ENCODE data around the gene ITGA7.

Gene ITGA7

DNA sequence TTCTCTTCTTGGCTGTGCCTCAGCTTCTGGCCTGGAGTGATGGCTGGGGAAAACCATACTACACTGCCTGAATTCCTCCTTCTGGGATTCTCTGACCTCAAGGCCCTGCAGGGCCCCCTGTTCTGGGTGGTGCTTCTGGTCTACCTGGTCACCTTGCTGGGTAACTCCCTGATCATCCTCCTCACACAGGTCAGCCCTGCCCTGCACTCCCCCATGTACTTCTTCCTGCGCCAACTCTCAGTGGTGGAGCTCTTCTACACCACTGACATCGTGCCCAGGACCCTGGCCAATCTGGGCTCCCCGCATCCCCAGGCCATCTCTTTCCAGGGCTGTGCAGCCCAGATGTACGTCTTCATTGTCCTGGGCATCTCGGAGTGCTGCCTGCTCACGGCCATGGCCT lies 70.9 kb downstream of the ITGA7 start, which contains the start of gene OR10P1:
TSS of gene OR10P1 (plus strand) at position 40 of the 400 bp plus-strand sequence. CDS start at position 40, 0 bp downstream.
- Histone ChIP-seq H3K36me3 (ENCODE audit: control insufficient read depth, insufficient read depth, low read length) (no peaks in the 10 kb centered on the region), H3K4me3 (replicated peaks; ENCODE audit: low read depth, low read length) (no peak within 1 kb of the TSS), H3K27me3 (replicated peaks; ENCODE audit: control insufficient read depth, insufficient read depth, low read length) (no peaks in the 10 kb centered on the region; the same call in 1 of the 2 replicates)
- DNase-seq (ENCODE audit: extremely low read depth, insufficient read length) = no peak
- TF ChIP-seq, protein P1, sequence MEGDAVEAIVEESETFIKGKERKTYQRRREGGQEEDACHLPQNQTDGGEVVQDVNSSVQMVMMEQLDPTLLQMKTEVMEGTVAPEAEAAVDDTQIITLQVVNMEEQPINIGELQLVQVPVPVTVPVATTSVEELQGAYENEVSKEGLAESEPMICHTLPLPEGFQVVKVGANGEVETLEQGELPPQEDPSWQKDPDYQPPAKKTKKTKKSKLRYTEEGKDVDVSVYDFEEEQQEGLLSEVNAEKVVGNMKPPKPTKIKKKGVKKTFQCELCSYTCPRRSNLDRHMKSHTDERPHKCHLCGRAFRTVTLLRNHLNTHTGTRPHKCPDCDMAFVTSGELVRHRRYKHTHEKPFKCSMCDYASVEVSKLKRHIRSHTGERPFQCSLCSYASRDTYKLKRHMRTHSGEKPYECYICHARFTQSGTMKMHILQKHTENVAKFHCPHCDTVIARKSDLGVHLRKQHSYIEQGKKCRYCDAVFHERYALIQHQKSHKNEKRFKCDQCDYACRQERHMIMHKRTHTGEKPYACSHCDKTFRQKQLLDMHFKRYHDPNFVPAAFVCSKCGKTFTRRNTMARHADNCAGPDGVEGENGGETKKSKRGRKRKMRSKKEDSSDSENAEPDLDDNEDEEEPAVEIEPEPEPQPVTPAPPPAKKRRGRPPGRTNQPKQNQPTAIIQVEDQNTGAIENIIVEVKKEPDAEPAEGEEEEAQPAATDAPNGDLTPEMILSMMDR (IDR thresholded peaks at IDR 0.05; ENCODE audit: insufficient read depth, low read length, poor library complexity, severe bottlenecking) = no peak

DNA sequence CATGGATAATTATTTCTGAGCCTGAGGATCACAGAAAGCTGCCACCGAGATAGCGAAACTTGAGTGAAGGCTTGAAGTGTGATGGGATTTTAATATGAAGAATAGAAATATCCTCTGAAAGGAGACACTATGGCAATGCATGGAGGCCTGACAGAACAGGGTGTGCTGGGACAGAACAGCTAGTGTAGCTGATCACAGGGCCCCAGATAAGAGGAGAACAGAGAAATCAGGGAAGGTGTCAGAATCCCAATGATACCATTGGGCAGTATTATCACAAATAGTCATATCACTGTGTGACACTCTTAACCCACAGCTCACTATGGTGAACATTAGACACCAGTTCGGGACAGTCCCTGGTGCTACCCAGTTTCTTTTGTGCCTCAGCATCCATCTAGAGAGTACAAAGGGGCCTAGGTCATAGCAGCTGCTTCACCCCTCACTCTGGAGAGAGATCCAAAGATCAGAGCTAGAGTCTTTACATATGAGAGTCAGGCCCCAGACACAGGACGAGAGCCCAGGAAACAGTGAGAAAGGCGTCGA lies 71.5 kb downstream of the ITGA7 start:
- H3K27me3 ChIP-seq (replicated peaks; ENCODE audit: control insufficient read depth, insufficient read depth, low read length) = no peaks in the 10 kb centered on the region; the same call in 1 of the 2 replicates
- DNase-seq (ENCODE audit: extremely low read depth, insufficient read length) = no peak
- TF ChIP-seq, protein P1 (IDR thresholded peaks at IDR 0.05; ENCODE audit: insufficient read depth, low read length, poor library complexity, severe bottlenecking) = no peak
- no peak overlapping the region for H3K4me3 ChIP-seq (replicated peaks; ENCODE audit: low read depth, low read length)
- H3K36me3 ChIP-seq (ENCODE audit: control insufficient read depth, insufficient read depth, low read length) = no peaks in the 10 kb centered on the region

Data from GM06990 (cell line).